Islet of Langerhans (tissue), 1 donor: ENCODE data around the gene PRAMEF18.
"Not testable (repeated sequence)": the region's sequence is repeated elsewhere in the genome, so short reads cannot be mapped to it uniquely, and the experiment has no call there.

Source experiments
- FAIRE-seq: peaks from one replicate; lab custom pipeline; 2011; peaks lifted over from hg19 to GRCh38; lab: Jason Lieb, UNC

PRAMEF18 gene, protein sequence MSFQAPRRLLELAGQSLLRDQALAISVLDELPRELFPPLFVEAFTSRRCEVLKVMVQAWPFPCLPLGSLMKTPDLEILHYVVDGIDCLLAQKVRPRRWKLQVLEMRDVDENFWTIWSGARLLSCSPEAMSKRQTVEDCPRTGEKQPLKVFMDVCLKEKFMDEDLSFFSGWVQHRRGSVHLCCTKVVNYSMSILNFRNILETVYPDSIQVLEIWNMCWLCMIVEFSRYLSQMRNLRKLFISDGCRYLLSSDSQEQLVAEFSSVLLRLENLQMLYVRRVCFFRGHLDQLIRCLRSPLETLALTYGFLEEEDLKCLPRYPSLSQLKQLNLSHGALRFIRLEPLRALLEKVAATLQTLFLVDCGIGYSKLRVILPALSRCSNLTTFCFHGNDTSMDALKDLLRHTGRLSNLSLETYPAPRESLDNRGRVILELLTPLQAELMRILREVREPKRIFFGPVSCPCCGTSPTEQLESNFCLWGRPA

DNA sequence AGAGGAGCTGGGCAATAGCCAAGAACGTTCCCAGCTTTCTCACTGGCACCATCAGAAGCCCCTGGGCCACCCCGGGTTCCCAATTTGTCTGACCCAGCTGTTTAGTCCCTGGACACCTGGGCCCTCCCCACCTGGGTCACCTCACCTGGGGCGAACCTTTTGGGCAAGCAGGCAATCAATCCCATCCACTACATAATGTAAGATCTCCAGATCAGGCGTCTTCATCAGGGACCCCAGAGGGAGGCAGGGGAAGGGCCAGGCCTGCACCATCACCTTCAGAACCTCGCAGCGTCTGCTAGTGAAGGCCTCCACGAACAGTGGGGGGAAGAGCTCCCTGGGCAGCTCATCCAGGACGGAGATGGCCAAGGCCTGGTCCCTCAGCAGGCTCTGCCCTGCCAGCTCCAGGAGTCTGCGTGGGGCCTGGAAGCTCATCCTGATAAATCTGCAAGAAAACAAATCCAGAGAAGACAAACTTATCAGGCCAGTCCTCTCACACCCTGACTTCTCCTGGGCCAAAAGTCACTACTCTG is at the start of gene PRAMEF18:
TSS of gene PRAMEF18 (minus strand) at position 480 of the 530 bp plus-strand sequence. CDS start at position 432, 48 bp downstream.
- not testable (repeated sequence) for FAIRE-seq

DNA sequence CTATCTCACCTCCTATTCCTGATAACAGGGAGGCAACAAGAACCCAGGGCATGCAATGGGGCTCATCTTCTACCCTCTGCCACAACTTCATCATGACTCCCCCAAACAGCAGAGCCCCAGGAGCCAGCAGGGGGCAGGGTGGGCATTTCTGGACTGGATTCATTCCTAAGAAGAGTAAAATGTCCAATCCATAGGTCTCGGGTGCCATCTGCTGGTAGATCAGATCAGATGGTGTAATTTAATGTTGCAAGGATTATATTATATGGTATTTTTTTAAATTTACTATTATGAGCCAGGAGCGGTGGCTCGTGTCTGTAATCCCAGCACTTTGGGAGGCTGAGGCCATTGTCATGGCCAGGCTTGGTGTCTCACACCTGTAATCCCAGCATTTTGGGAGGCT is 39.2 kb upstream of the PRAMEF18 start:
- FAIRE-seq: not testable (repeated sequence)

DNA sequence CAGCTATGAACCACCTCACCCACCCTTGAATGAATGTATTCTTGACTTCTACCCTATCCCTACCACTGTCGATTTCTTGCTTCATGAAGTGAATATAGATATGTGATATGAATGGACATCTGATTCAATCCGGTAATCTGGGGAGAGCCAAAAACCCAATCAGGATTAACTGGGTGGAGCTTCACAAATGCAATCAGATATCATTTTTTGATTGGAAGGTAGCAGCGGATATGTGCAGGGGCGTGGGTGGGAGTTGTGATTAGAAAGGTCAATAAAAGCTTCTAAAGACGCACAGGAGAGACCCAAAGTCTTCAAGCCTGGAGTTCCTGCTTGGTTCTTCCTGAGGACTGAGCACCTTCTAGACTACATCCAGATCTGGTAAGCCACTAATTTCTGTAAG is 27.9 kb upstream of the PRAMEF18 start, which contains the start of gene PRAMEF5:
TSS of gene PRAMEF5 (plus strand) at position 301 of the 400 bp plus-strand sequence. CDS start 5,071 bp downstream, outside the sequence.
- not testable (repeated sequence) for FAIRE-seq

DNA sequence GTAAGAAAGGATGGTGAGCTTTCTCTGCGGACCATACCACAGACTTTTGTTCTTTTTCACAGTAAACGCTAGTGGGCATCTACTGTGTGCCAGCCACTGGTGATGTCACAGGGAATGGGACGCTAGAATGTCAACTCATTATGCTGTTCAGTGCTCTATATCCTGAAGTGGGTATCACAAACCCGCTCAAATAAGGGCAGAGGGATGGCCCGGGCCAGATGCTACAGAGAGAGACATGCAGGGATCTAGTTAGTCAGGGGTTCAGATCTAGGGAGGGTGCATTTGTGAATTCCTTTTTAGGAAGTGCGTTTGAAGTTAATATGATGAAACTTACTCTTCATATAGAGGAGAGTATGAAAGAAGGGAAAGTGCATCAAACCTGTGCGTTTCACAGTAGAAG is 21.2 kb upstream of the PRAMEF18 start:
- not testable (repeated sequence) for FAIRE-seq

DNA sequence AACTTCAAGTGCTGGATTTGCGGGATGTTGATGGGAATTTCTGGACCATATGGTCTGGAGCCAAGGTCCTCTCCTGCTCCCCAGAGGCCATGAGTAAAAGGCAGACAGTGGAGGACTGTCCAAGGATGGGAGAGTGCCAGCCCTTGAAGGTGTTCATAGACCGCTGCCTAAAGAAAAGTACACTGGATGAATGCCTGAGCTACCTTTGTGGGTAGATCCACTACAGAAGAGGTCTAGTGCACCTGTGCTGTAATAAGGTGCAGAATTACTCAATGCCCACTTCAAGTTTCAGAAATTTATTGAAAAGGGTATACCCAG is 20.6 kb upstream of the PRAMEF18 start:
- not testable (repeated sequence) for FAIRE-seq

DNA sequence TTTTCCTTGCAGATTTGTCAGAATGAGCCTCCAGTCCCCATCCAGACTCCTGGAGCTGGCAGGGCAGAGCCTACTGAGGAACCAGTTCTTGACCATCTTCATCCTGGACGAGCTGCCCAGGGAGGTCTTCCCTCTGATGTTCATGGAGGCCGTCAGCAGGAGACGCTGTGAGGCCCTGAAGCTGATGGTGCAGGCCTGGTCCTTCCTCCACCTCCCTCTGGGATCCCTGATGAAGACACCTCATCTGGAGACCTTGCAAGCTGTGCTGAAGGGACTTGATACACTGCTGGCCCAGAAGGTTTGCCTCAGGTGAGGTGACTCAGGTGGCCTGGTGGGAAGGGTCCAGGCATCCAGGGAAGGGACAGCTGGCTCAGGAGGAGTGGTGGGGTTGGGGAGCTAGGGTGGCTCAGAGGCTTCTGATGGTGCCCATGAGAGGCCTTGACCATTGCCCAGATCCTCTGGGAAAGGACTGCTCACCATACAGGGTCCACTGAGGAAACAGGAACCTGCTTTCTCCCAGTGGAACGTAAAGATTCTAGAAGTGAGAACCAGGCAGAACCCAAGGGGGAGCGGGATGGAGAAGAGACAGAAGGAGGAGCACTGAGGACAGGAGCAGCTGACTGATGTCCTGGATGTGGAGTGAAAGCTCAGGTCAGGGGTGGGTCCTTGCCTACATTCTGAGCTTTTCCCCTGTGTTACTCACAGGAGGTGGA is 20.0 kb upstream of the PRAMEF18 start:
- FAIRE-seq: not testable (repeated sequence)

DNA sequence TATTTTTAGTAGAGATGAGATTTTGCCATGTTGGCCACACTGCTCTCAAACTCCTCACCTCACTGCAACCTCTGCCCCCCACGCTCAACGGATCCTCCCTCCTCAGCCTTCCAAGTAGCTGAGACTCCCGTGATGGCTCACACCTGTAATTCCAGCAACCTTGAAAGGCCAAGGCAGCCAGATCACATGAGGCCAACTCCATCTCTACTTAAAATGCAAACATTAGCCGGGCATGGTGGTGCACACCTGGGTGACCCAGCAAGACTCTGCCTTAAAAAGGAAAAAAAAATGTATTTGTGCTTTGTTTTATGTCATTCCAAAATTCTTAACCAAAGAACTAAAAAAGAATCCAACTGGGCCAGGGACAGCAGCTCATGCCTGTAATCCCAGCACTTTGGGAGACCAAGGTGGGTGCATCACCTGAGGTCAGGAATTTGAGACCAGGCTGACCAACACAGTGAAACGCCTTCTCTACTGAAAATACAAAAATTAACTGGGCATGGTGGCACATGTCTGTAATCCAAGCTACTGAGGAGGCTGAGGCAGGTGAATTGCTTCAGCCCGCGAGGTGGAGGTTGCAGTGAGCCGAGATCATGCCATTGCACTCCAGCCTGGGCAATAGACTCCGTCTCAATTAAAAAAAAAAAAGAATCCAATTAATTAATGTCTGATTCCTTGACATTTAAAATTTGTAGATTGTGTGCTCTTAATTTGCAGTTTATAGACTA is 17.7 kb upstream of the PRAMEF18 start:
- not testable (repeated sequence) for FAIRE-seq

DNA sequence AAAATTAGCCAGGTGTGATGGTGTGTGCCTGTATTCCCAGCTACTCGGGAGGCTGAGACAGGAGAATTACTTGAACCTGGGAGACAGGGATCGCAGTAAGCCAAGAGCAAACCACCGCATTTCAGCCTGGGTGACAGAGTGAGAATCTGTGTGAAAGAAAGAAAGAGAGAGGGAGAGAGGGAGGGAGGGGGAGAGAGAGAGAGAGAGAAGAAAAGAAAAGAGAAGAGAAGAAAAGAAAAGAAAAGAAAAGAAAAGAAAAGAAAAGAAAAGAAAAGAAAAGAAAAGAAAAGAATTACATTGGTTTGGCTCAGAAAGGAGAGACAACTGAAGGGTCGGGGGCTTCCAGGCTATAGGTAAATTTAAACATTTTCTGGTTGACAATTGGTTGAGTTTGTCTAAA is 13.7 kb upstream of the PRAMEF18 start:
- FAIRE-seq: not testable (repeated sequence)

DNA sequence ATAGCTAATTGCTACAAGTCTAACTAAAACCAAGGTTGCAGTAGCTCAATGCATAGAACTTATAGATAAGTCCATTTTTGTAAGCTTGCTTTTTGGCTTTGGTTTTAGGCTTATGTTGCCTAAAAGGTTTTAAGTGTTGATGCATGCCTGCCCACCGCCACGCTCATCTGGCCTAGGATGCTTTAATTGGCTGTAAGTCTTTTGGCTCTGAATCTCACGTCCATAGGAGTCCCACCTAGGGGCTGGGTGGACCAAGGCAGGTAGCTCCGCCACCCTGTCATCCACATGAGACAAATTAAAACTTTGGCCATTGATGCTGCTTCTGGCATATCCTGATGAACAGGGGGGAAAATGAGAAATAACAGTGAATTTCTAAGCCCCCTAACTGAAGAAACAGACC is 11.6 kb upstream of the PRAMEF18 start:
- not testable (repeated sequence) for FAIRE-seq

DNA sequence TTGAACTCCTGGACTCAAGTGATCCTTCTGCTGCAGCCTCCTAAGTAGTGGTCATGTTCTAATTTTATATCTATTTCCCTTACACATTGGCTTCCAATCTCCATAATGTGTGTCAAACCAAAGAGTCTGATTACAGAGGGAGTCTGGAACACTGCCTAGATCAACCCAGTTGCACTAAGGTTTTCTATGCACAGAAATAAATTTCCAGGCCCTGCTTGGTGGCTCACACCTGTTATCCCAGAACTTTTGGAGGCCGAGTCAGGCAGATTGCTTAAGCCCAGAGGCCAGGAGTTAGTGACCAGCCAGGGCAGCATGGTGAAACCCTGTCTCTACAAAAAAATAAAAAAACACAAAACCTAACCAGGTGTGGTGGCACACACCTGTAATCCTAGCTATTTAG is 8.1 kb upstream of the PRAMEF18 start:
- FAIRE-seq: not testable (repeated sequence)

DNA sequence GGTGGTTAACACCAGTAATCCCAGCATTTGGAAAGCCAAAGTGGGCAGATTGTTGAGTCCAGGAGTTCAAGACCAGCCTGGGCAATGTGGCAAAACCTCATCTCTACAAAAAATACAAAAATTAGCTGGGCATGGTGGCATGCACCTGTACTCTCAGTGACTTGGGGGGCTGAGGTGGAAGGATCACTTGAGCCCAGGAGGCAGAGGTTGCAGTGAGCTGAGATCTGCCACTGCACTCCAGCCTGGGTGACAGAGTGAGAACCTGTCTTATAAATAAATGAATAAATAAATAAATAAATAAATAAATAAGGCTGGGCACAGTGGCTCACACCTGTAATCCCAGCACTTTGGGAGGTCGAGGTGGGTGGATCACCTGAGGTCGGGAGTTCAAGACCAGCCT is 6.1 kb upstream of the PRAMEF18 start:
- not testable (repeated sequence) for FAIRE-seq

DNA sequence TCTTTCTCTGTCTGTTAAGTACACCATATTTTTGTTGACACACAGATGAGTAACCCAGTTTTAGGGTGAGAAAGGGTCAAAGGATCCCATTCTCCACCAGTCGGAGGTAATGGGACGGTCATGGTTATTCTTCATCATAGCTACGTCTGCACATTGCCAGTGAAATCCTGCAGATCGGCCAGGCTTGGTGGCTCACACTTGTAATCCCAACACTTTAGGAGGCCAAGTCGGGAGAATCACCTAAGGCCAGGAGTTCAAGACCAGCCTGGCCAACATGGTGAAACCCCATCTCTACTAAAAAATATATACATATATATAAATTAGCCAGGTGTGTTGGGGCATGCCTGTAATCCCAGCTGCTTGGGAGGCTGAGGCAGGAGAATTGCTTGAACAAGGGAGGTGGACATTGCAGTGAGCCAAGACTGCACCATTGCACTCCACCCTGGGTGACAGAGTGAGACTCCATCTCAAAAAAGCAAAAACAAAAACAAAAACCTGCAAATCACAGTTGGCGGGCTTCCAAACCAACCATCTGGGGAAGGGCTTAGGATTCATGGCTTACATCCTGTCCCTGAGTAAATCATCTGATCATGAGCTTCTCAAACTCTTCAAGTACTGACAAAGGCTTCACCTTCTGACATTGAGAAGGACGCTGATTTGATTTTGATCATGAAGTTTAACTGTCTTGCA is 5.3 kb upstream of the PRAMEF18 start:
- not testable (repeated sequence) for FAIRE-seq

DNA sequence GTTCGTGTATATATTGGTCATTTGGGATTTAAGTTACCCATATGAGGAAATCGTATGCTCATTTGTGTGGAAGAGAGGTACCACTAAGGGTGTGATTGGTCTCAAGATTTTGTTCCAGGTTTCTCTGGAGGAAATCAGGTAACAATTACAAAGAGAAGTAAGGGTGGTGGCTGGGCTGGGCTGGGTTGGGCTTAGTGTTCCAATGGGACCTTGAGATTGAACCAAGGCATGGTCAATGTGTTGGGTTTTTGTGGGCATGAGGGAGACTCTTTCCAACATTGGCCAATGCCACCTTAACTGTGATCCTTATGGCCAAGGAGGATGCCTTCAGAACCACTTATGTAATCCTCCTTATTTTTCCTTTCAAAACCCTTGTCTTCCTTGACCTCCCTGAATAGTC is 4.6 kb upstream of the PRAMEF18 start:
- FAIRE-seq: not testable (repeated sequence)

DNA sequence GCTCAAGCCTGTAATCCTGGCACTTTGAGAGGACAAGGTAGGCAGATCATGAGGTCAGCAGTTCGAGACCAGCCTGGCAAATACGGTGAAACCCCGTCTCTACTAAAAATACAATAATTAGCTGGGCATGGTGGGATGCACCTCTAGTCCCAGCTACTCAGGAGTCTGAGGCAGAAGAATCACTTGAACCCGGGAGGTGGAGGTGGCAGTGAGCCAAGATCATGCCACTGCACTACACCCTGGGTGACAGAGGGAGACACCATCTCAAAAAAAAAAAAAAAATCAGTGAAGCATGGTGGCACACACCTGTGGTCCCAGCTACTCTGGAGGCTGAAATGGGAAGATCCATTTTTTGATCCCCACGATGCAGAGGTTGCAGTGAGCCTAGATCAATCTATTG is 4.1 kb upstream of the PRAMEF18 start:
- FAIRE-seq: not testable (repeated sequence)

DNA sequence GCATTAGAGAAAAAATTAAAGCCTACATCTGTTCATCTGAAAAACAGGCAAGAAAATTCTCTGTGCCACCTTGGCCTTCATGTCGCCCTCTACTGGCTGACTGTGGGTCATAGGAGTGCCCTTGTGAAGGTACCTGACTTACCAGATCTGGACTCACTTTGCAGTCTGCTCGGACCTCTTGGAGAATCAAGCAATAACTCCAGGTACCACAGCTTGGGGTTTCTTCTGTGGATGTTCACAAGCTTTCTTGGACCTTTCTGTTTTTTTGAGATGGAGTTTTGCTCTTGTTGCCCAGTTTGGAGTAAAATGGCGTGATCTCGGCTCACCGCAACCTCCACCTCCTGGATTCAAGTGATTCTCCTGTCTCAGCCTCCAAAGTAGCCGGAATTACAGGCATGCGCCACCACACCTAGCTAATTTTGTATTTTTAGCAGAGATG is 2.4 kb upstream of the PRAMEF18 start:
- FAIRE-seq: no peak

DNA sequence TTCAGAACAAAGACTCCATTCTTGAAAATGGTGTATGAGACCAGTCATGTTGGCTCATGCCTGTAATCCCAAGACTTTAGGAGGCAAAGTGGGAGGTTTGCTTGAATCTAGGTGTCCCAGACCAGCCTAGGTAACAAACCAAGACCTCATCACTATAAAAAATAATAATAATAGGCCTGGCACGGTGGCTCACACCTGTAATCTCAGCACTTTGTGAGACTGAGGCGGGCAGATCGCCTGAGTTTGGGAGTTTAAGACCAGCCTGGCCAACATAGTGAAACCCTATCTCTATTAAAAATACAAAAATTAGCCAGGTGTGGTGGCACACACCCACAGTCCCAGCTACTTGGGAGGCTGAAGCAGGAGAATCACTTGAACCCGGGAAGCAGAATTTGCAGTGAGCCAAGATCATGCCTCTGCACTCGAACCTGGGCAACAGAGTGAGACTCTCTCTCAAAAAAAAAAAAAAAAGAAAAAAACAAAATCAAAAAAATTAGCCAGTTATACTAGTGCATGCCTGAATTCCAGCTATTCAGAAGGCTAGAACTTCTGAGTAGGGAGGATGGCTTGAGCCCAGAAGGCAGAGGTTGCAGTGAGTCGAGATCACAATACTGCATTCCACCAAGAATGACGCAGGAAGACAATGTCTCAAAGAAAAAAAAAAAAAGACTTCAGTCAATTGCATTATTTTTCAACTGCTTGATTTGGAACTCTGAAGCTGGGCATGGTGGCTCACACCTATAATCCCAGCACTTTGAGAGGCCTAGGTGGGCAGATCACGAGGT is 1.5 kb upstream of the PRAMEF18 start:
- FAIRE-seq: not testable (repeated sequence)

DNA sequence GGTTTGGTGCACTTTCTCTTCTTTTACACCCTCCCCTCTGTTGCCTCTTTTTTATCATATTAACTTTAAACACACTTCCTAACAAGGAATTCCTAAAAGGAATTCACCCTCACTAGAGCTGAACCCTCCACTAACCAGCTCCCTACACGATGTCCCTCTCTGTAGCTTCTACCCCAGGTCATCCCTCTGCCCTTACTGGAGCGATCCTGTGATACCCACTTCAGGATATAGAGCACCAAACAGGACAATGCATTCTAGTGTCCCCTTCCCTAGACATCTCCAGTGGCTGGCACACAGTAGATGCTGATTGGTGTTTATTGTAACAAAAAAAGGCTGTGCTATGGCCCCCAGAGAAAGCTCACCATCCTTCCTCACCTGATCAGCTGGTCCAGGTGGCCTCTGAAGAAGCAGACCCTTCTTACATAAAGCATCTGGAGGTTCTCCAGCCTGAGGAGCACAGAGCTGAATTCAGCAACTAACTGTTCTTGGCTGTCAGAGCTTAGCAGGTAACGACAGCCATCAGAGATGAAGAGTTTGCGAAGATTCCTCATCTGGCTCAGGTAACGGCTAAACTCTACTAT is 1.4 kb downstream of the PRAMEF18 start:
- no peak for FAIRE-seq

DNA sequence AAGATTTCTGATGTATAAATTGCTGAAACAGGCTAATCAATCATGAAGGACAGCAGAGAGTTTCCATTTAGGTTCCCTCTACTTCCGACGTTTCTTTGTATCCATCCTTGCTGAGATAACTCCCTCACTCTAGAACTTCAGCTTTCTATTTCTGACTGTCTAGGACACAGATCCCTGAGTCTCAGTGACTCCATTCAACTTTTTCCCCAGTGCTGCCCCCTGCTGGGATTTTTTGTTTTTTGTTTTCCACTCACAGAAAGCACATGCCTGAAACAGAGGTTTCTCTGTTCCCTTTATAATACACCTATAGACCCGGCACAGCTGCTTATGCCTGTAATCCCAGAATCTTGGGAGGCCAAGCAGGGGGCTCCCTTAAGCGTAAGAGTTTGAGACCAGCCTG is 3.2 kb downstream of the PRAMEF18 start:
- not testable (repeated sequence) for FAIRE-seq

DNA sequence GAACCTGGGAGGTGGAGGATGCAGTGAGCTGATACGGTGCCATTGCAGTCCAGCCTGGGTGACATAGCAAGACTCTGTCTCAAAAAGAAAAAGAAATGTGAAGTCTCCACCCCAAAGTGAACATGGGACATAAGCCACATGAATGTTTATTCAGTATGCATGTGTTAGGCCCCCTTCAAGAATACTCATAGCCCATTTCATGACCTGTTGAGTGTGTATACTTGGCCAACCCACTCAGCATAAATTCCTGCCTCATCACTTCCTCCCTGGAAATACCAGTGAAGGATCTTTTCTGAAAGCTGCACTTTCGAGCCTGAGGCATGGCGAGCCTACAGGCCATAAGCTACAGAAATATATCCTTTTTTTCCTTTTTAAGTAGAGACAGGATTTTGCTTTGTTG is 6.8 kb downstream of the PRAMEF18 start:
- FAIRE-seq: not testable (repeated sequence)

DNA sequence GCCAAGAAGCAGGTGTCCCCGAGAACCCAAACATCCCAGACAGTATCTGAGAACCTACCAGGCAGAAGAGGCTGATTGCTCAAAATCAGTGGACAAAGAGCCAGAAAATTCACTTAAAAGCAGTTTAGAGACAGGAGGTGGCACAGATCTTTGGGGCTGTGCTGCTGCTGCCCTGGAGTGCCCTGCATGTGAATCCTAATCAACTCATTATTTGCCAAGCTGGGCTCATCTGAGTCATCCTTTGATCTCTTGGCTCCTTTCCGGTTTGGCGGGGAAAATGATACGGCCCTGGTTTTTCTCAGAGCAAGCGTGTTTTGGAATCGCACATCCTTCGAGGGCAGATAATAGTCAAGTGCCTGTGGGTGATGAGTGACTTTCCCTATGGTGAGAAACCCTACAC is 9.3 kb downstream of the PRAMEF18 start:
- FAIRE-seq: not testable (repeated sequence)
